ENCODE measurements around the gene SMOC2.

Gene SMOC2

DNA sequence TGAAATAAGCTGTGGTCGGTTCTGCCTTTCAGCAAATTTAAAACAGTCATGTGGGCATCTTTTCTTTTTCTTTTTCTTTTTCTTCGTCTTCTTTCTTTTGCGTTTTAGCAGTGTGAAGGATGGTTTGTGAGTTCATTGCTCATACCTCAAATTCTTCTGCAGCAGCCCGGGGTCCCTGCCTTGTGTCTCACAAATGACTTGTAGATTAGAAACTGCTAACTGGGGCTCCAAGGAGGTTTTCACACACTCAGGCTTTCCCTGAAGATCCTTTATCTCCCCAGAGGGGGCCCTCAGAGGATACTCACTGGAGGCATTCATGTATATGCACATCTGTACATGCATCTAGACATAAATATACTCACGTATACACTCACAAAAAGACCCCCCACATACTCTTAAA, 1.7 kb downstream of the SMOC2 start:
- DNase-seq (ENCODE audit: low read depth) = no peak

DNA sequence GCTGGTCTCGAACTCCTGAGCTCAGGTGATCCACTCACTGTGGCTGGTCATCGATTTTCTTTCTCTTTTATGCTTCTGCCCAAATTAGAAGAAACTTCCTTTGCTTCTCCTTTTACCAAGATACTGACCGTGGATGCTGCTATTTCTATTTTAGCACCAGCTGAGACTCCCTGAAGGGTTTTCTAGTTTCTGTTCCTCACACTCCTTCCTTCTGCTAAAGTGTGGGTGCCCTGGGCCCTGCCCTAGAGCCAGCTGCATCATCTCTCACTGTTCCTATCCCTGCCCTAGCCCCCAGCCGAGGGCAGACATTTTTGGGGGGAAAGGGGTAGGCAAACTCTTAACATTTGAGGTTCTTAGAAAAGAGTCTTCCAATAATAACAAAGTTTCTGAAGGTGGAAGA, 6.3 kb downstream of the SMOC2 start:
- DNase-seq (ENCODE audit: low read depth) = no peak

DNA sequence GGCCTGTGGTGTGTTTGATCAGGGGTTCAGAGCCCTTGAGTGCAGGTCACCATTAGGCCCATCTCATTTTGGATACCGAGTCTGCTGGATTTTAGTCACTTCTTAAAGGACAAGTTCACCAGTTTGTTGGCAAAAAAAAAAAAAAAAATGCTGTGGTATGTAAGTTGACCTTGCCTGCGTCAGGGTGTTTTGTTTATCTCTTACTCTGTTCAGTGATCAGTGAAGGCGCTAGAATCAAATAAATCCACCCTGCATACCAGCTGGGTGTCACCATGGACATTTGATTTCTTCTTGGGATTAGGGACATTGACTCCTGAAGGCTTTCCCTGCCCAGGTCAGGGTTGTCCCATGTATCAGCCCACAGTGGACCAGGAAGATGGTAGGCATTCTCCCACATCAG, 6.7 kb downstream of the SMOC2 start:
- no peak for DNase-seq (ENCODE audit: low read depth)

DNA sequence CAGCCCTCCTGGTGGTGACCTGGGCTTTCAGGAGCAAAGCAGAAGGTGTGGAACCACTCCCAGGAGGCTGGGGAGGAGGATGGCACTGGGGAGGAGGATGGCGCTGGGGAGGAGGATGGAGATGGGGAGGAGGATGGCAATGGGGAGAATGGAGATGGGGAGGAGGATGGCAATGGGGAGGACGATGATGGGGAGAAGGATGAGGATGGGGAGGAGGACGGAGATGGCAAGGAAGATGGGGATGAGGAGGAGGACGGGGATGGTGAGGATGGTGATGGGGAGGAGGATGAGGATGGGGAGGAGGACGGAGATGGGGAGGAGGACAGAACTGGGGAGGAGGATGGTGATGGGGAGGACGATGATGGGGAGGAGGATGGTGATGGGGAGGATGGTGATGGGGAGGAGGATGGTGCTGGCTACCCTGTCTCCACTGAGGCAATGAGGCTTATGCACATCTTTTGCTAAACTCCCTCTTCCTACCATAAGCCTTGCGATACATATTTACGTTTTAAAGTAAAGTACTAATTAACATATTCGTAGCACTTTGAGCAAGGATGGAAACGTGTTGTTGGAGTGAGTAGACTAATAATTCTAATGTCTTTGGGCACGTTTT, 7.4 kb downstream of the SMOC2 start:
- DNase-seq (ENCODE audit: low read depth) = no peak

DNA sequence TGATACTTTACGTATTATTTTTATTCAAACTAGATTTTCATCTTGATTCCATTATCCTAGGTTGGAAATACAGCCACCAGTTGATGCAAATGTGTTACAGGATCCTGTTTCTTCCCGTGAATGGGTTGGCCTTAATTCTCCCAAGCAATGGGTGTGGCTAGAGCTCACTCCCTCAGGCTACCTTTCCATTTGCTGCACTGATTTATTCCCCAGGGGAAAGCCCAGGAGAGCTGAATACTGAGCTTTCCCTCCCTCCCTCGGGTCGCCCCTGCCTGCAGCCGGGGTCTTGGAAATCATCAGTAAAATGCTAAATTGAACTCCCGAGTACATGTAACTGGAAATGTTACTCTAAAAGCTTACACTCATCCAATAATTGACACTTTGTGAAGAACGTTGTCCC, 9.9 kb downstream of the SMOC2 start:
- no peak for DNase-seq (ENCODE audit: low read depth)

DNA sequence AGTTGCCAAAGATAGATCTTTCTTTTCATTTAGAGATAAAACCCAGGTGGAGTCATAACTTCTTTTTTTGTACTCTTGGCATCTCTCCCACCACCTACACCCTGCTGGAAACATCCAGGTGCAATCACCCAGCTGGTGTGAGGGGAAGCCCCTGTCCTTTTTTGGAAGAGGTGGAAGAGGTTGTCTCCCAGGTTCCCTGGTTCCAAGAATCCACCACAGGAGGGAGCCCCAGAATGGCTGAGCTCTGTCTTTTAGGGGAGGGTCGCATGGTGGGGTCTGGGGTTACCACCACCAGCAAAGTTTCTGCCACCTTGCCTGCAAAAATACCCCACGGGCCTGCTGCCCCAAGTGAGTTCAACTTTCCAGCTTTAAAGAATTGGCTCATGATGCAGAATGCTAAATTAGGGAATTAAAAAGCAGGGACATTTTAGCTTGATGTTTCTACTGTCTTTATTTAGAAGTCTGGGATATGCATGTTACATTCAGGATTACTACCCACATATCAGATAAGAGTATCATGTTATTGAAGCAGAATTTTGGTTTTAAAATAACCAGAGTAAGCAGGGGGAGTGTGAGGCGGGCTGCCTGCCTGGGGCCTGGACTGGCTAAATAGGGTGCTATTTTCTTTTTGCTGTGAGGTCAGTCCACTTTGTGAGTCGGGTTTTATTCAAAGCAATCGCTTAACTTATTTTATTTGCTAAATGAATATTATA, 11.0 kb downstream of the SMOC2 start:
- no peak for DNase-seq (ENCODE audit: low read depth)

DNA sequence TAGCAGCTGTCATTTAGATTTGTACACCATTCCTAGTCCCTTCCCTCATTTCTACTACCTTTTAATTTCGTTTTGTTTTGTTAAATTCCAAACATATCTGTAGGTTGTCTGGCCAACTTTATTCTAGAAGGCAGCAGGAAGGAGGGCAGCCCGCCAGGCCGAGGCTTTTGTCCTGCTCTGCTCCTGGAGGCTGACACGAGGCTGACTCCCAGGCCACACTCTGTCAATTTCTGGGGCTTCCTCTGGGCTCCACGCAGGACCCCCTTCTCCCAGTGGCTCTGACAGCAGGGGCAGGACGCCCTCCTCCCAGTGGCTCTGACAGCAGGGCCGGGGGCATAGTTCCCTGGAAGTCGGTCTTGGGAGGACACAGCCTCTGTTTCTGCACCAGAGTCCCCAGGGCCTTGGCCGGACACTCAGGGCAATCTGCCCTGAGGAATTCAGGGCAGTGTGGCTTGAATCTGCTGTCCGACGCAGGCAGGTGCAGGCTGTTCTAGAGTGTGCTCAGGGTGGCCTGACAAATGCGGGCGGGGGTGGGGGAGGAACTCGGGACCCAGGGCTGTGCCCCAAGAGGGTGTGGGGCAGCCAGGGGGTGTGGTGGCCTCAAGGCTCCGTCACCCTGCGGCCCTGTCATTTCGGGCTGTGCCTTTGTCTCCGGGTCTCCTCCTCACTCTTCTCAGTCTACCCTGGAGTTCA, 11.8 kb downstream of the SMOC2 start:
- DNase-seq (ENCODE audit: low read depth) = no peak

DNA sequence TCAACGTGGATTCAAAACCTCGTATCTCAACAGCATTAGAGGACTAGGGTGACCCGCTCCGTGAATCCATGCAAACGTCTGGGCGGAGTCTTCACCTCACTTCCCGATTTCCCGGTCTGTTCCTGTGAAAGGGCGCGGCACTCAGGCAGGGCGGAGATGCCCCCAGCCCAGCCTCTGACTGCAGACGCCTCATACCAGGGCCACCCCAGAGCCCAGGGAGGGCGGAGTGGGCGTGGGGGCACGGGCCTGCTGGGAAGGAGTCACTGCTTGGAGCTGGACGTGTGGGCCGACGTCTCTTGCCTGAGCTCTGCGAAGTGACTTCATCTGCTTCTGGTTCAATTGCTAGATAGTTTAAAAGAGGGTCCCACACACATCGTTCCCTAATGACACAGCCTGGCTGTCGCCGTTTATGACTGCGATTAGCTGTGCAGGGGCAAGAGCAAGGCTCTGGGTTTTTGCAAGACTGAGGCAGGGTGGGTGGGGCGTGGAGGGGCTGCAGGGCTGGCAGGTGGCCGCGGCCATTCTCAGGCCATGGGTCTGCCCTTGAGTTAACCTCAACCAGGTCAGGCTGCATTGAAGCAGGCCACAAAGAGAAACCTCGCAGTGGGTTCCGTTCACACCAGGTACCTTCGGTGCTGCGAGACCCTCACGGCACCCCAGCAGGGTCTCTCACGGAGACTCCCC, 15.0 kb downstream of the SMOC2 start:
- no peak for DNase-seq (ENCODE audit: low read depth)

DNA sequence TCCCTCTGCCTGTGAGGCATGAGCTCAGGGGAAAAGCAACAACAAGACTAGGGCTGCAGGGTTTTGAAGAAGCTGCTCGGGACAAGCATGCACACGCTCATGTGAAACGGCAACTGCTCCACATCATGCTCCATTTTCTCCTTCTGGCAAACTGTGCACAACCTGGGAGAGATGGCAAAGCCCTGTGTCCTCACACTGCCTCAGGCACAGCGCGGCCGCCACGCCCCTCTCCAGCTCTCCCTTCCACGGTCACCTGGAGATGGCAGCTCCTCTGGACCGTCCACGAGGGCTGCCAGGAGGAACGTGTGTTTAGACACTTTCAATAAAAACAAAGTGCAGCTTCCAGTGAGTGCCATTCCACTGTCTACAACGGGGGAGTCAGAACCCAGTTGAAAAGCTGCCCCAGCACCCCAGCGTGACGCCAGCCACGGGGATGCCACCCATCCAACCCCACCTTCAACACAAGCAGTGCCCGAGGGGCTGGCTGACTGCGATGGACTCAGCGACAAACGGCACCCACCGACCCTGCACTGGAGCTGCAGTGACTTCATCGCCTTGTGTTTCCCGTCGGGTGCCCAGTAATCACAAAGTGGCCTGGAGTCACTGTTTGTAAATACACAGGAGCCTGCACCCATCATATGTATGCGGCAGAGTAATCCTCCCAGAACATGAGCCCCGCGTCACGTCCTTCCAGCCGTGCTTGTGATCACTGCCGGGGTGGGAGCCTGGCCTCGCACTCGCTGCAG, 16.1 kb downstream of the SMOC2 start:
- DNase-seq (ENCODE audit: low read depth) = no peak

DNA sequence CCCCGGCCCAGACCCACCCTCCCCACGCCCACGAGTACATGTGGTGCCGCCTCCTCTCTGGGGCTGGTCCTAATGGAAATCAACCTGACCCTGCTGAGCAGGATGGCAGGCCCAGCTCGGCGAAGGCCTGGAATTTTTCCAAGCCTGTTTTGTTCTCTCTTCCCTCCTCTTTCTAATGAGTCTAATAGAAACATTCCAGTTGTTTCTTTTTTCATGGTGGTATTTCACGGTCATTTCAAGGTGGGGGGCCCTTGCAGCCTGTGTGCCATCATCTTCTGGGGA, 16.6 kb downstream of the SMOC2 start:
- no peak for DNase-seq (ENCODE audit: low read depth)

DNA sequence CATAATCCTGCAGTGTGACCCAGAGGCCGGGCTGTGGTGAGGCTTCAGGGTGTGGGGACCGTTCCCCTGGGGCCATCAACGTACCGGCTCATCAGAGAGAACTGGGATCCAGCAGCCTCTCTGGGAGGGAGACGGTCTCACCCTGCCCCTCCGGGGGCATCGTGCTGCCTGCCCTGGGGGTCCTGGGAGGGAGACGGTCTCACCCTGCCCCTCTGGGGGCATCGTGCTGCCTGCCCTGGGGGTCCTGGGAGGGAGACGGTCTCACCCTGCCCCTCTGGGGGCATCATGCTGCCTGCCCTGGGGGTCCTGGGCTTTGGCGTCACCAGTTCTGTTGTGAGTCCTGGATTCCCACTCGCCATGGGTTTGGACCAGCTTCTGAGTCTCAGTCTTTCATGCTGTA, 17.1 kb downstream of the SMOC2 start:
- no peak for DNase-seq (ENCODE audit: low read depth)

DNA sequence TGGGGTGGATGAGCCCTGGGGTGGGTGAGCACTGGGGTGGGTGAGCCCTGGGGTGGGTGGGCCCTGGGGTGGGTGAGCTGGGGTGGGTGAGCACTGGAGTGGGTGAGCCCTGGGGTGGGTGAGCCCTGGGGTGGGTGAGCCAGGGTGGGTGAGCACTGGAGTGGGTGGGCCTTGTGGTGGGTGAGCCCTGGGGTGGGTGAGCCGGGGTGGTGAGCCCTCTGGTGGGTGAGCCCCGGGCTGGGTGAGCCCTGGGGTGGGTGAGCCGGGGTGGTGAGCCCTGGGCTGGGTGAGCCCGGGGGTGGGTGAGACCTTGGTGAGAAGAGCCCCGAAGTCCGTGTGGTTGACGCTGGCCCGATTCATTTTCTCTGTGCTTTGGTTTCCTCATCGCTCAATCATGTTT, 18.6 kb downstream of the SMOC2 start:
- DNase-seq (ENCODE audit: low read depth) = no peak

DNA sequence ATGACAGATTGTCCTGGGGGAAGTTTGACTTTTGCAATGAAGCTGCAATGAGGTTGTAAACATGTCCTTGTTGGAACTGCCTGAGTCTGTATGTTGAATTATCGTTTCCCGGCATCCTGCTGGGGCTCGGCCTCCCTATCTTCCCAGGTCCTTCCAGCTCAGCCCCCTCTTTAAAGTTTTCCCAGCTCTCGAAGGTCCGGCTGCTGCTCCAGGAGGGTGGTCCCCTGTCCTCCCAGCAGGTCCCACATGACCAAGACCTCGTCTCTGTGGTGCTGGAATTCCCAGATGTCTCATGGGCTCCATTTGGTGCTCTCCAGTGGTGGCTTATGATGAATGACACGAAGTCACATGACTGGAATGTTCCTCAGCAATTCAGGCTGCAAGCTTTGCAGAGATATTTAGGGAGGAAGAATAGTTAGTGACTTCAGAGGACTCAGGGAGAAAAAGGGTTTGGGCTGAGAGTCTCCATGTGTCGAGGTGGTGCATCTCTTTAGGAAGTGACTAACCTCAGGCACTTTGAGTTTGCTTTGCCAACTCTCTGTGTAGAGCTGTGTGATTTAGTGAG, 21.4 kb downstream of the SMOC2 start:
- no peak for DNase-seq (ENCODE audit: low read depth)

DNA sequence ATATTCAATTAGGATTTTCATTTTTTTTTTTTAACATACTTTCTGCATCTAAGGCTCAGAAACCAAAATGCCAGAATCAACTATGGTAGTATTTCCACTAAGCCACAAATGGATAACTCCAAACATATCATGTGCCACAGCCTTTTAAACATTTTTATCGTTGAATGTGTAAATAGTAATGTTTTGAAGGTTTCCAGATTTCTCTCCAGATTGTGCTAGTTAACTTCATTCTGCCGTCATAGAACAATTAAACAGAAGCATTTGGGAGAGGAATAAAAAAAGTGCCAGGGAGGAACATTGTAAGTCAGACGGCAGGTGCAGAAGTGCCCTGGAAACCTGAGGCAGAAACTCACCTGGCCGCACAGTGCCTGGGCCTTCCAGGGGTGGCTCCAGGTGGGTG, 23.6 kb downstream of the SMOC2 start:
- DNase-seq (ENCODE audit: low read depth) = no peak

DNA sequence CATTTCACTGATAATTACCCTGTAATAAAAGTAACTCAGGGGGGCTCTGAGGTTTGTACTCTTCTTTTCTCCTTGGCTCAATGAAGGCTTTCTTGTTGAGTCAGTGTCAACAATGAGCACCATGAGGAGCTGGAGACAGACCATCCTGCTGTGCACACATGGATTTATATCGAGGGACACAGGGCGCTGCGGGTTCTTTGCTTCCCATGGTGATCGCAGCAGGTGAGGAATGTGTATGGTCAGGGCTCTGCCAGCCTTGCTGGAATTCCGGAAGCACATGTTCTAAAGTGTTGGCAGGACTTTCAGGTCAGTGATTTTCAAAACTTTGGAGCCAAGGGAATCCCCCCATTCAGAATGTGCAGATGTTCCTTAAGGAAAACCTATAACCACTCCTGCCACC, 27.1 kb downstream of the SMOC2 start:
- no peak for DNase-seq (ENCODE audit: low read depth)

DNA sequence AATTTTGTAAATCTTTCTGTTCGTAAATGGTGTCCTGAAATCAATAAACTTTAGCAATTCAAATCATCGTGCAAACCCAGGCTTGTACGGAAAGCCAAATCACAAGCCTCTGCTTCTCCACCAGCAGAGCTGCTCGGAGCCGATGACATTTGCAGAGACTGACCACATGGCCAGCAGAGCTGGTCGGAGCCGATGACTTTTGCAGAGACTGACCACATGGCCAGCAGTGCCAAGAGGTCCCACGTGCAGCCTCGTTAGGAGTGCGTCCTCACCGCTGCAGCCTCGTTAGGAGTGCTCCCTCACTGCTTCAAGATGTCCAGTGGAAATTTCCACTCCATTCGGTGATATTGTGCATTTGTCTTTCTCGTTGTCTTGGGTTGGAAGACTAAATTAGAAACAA, 28.5 kb downstream of the SMOC2 start:
- no peak for DNase-seq (ENCODE audit: low read depth)

DNA sequence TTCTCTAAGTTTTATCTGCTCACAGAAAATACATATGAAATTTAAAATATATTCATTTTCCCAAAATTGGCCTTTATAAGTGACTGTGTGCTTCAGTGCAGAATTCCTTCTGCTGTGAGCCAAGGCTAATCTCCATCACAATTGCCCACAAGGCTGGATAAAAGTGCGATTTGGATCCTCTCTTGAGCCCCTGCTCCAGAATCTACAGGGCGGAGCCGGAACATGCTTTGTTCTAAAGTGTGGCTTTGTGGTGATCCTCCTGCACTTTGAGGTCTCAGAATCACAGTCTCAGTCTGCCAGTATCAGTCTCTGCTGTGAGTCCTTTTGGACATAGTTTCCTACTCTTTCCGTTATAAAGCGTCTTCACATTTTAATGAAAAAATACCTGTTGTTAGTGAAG, 28.9 kb downstream of the SMOC2 start:
- no peak for DNase-seq (ENCODE audit: low read depth)

DNA sequence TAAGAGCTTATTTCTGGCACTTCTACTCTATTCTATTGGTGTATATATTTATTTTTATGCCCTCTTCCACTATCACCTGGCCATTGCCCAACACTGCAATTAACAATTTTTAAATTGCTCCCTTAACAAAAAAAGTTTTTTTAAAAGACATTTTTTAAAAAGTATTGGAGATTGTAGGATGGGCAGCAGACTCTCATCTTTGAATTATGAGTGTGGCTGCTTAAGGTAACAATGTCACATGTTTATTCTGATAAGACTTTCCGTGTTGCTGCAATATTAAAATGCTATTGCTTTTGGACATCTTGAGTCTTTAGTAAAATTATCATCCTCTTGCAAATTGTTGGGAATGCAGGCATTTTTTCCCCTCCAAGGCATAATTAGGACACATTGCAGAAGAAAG, 31.4 kb downstream of the SMOC2 start:
- DNase-seq (ENCODE audit: low read depth) = no peak

DNA sequence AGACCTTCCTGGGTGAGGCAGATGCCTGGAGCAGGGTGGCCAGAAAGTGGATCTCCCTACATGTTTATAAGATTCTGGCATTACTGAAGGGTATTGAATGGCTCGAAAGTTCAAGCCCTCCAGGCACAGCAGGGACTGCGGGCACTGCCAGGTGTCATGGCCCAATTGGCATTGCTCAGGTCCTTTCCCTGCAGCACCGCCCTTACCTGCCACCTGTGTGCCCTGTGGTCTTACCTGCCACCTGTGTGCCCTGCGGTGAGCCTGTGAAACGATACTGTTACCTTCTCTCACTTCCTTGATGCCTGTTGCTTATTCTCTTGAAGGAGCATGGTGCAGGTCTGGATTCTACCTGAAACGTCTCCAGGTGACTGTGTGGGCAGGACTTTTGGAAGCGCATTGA, 32.2 kb downstream of the SMOC2 start:
- no peak for DNase-seq (ENCODE audit: low read depth)

DNA sequence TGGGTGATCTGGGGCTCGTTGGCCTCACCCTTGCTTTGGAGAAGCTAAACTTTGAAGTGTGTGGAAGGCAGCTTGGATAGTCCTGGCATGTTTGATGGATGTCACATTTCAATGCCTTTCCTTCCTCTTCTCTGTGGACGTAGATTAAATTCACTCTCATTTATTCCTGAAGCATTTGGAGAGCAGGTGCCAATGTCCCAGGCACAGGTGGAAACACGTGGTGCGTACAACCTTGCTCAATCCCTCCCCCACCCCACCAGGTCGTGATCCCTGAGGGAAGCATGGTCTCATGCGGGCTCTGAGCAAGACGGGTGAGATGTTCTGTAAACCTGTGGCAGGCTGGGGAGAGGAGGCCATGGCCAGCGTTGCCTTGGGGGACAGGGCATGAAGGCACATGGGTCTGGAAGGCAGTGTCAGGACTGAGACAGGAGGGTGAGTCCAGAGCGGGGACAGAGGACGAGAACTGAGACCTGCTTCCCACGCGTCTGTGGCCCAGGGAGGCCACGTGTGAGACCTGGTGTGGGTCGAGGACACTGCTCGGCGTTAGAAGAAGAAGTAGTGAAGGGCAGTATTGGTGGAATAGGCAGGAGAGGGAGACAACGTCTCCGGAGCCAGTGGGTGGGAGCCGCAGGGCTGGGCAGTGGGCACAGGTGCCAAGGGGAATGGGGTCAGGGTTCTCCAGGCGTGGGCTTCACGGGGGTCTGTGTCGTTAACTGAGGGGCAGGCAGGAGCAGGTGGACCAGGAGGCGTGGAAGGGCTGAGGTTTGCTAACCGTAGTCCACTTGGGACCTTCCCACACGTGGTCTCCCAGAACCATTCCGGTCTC, 34.4 kb downstream of the SMOC2 start:
- DNase-seq (ENCODE audit: low read depth) = no peak

DNA sequence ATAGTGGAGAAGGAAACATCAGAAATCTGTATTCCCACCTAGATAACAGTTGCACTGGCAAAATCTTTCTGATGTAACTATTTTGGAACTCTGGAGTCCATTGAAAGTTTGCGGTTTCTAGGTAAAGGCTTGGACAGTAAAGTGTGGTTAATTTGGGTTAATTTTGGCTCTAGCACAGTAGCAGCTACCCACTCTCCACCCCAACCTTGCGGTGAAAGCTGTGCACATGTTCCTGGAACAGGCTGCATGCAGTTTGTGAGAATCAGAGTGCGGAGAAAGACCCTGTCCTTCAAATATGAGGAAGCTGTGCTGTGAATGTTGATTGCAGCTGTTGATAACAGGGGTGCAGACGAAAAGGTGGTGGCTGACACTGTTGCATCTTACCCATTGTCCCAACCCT, 38.4 kb downstream of the SMOC2 start:
- no peak for DNase-seq (ENCODE audit: low read depth)
